A549 (cell line): Measurements from ENCODE around the gene TMEM126A.

Experiments used
- JUN ChIP-seq, 2 experiments: fragments of >200 bp; sonication (Bioruptor Twin); formaldehyde crosslinking; IDR thresholded peaks; 2 replicates in 1 of 2; 3 replicates in 1 of 2; pipeline ENCODE4 v1.6.1; 2016 to 2017
- TF ChIP-seq, protein P1 (sequence below): fragments of >200 bp; sonication (Bioruptor Twin); formaldehyde crosslinking; IDR thresholded peaks from 3 replicates; pipeline ENCODE4 v1.5.1; 2016
- TF ChIP-seq, protein P2 (sequence below): fragments of 200-600 bp; sonication (generic); IDR thresholded peaks from 2 replicates; pipeline ENCODE4 v1.6.1; 2016; ENCODE audit warnings: antibody characterized with exemption, mild to moderate bottlenecking, moderate library complexity

DNA sequence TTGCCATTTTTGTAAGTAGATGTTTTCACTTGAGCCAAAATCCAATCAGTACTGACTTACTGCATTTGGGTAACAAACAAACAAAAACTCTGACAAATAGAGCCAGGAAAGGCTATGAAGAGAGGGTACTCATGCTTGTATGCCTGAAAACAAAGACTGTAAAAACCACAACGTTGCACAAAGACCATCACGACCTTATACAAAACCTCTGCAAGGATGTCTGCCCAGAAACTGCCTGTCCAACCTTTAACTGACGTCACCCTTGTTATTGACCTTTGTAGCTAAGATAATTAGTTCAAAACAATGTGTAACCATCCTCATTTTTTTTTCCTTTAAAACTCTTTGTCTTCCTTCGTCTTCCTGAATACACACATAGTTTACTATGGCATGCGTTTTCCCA lies 18.0 kb downstream of the TMEM126A start:
- TF ChIP-seq JUN (IDR thresholded peaks at IDR 0.05): no peak
- TF ChIP-seq, protein P1, sequence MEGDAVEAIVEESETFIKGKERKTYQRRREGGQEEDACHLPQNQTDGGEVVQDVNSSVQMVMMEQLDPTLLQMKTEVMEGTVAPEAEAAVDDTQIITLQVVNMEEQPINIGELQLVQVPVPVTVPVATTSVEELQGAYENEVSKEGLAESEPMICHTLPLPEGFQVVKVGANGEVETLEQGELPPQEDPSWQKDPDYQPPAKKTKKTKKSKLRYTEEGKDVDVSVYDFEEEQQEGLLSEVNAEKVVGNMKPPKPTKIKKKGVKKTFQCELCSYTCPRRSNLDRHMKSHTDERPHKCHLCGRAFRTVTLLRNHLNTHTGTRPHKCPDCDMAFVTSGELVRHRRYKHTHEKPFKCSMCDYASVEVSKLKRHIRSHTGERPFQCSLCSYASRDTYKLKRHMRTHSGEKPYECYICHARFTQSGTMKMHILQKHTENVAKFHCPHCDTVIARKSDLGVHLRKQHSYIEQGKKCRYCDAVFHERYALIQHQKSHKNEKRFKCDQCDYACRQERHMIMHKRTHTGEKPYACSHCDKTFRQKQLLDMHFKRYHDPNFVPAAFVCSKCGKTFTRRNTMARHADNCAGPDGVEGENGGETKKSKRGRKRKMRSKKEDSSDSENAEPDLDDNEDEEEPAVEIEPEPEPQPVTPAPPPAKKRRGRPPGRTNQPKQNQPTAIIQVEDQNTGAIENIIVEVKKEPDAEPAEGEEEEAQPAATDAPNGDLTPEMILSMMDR: no peak
- TF ChIP-seq, protein P2, sequence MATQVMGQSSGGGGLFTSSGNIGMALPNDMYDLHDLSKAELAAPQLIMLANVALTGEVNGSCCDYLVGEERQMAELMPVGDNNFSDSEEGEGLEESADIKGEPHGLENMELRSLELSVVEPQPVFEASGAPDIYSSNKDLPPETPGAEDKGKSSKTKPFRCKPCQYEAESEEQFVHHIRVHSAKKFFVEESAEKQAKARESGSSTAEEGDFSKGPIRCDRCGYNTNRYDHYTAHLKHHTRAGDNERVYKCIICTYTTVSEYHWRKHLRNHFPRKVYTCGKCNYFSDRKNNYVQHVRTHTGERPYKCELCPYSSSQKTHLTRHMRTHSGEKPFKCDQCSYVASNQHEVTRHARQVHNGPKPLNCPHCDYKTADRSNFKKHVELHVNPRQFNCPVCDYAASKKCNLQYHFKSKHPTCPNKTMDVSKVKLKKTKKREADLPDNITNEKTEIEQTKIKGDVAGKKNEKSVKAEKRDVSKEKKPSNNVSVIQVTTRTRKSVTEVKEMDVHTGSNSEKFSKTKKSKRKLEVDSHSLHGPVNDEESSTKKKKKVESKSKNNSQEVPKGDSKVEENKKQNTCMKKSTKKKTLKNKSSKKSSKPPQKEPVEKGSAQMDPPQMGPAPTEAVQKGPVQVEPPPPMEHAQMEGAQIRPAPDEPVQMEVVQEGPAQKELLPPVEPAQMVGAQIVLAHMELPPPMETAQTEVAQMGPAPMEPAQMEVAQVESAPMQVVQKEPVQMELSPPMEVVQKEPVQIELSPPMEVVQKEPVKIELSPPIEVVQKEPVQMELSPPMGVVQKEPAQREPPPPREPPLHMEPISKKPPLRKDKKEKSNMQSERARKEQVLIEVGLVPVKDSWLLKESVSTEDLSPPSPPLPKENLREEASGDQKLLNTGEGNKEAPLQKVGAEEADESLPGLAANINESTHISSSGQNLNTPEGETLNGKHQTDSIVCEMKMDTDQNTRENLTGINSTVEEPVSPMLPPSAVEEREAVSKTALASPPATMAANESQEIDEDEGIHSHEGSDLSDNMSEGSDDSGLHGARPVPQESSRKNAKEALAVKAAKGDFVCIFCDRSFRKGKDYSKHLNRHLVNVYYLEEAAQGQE: no peak
